Fibroblast of the conjunctiva (primary cell): ENCODE results near the gene ACBD4.

Experiments
- DNase-seq: peaks from one replicate; pipeline ENCODE4 v3.0.0-alpha.2; 2010; ENCODE audit warnings: low read depth

ACBD4 gene

DNA sequence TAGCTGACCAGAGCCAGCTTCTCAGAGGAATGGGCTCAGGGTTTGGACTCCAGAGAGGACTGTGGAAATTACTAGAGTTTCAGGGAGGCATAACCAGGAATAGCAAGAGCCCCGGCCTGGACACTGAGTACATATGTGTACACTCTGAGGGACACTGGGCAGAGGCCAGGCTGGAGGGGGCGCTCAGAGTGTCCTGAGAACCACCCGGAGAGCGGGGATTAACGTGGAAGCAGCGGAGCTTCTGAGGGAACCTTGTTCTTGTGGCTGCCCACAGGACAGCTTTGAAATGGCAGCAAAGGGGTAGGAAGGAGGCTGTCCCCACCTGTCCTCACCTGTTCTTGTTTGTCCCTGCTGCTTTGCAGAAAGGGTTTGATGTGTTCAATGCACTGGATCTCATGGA lies 31.0 kb upstream of the ACBD4 start:
- DNase-seq = no peak

DNA sequence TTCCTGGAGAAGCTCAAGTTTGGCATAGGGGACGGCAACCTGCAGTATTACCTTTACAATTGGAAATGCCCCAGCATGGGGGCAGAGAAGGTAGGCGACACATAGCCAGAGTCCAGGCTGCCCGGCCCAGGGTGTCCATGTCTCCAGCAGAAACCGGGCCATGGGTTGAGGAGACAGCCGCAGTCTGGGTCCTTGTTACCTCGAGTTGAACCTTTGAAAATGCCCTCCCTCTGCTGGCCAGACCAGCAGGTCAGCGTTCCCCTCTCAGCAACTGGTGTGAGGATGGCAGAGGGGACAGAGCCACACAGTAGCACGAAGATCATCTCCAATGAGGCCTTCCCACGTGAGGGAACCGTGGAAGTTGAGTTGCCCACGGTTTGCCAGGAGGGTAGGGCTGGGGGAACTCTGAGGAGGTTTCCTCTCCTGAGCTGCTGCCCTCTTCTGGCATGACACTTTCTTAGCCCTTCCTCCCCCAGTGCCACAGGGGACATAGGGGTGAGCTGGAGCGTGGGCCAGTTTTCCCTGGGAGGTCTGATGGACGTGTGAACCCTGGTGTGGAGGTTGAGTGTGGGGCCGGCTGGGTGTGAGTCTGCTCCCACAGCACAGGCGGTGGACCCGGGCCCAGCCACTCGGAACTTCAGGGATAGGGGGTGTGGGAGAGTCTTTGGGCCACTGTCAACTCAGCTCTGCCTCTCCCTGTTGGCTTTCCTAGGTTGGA lies 30.4 kb upstream of the ACBD4 start:
- no peak for DNase-seq

DNA sequence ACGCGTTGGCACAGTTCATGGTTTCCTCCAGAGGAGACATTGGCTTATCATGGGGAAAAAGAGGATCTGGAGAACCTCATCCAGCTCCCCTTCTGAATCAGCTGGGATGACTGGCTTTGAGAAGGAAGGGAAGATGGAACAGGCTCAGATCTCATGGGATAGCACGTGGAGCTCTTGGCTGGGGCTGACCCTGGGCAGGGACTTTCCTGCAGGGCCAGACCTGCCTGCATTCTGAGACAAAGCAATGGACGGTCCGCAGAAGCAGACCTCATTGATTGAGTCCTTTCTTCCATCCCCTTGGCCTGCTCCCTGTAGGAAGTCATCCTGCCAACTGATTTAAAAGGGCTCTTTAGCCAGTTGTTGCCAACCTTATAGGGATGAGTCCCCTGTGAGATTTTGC lies 29.4 kb upstream of the ACBD4 start:
- DNase-seq = no peak

DNA sequence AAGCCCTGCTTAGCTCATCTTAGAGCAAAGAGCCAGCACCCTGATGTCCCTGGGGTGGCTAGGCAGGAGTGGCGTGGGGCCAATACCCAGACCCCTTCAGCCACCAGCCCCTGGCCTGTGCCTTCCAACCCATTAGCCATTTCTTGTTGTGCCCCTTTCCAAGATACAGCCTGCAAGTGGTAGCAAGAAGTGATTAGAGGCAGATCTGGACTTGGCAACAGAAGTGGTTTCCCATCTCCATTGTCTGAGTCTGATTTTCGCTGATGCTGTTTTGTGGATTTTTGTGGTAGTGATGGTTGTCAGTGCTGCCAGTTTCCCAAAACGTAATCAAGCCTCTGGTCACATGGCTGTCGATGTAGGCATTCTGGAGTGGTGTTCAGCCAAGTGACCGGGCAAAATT lies 28.9 kb upstream of the ACBD4 start:
- no peak for DNase-seq

DNA sequence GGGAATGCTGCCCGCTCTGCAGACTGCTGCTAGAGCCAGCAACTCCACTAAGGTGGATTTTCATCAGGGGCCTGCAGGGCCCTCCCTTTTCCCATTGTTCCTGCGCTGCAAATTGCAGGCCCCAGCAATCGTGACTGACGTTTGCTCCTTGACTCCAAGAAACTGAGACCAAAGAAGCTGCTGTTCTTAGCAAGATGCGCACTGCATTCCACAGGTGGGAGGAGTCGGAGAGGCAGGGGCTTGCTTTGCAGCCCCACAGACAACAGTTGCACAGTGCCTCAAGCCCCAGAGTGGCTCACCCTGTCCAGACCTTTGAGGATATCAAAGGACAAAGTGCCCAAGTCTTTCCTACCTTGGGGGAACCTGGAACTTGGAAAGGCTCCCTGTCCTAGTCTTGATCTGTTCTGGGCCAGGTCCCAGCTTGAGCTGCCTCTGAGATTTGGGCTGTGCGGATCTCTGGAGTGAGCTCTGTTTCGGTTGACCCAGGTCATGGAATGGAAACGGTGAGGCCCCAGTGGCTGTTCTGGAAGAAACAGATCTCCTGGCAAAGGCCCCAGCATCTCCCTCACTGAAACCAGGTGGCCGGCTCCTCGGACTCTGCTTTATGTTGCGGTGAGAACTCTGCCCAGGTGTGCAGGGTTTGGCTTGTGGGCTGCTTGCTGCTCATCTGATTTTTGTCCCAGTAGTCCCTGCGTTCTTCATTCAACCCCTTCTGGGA lies 28.0 kb upstream of the ACBD4 start:
- DNase-seq = no peak

DNA sequence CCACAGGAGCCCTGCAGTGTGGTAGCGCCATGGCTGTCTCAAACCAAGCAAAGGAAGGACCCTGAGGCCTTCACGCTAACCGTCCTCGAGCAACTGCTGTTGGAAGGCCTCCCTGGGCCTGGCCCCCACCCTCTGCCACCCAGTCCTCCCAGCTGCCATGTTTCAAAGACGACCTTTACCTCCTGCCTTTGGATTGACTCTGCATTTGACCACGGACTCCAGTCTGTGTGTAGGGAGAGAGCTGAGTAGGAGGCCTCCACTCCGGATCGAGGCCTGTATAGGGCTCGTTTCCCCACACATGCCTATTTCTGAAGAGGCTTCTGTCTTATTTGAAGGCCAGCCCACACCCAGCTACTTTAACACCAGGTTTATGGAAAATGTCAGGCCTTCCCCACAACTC lies 27.4 kb upstream of the ACBD4 start:
- DNase-seq = no peak

DNA sequence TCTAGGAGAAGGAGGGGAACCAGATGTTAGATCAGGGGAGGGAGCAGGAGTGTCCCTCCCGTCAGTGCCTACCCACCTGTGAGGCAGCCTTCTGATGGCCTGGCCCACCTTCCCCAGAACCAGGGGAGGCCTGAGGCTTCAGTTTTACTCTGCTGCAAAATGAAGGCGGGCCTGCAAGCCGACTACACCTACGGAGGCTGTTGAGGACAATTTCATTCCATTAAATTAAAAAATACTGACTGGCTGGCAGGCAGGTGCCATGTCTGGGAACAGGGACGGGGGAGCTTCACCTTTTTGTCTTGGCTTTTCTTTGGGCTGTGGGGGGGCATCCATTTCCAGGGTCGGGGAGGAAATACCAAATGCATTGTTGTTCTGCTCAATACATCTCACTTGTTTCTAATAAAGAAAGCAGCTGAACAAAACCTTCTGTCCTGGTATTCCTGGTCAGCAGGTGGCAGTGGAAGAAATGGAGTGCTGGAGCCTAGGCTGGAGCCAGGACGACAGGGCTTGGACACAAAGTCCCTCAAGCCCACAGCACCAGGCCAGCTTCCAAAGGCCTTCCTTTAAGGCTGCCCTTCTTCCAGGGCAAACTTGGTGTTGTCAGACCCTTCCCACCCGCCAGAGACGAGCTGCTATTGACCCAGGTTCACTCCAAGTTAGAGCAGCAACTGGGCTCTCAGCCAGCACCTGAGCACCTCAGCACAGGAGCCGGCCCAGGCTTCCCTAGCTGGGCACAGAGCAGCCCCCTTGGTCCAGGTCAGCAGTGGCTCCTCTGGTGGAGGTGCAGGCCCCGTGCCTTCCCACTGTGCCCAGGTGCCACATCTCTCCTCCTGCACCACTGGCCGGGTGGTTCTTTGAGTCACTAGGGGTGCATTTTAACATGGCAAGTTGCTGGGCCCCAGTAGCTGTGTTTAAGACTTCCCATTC lies 26.6 kb upstream of the ACBD4 start:
- DNase-seq = no peak

DNA sequence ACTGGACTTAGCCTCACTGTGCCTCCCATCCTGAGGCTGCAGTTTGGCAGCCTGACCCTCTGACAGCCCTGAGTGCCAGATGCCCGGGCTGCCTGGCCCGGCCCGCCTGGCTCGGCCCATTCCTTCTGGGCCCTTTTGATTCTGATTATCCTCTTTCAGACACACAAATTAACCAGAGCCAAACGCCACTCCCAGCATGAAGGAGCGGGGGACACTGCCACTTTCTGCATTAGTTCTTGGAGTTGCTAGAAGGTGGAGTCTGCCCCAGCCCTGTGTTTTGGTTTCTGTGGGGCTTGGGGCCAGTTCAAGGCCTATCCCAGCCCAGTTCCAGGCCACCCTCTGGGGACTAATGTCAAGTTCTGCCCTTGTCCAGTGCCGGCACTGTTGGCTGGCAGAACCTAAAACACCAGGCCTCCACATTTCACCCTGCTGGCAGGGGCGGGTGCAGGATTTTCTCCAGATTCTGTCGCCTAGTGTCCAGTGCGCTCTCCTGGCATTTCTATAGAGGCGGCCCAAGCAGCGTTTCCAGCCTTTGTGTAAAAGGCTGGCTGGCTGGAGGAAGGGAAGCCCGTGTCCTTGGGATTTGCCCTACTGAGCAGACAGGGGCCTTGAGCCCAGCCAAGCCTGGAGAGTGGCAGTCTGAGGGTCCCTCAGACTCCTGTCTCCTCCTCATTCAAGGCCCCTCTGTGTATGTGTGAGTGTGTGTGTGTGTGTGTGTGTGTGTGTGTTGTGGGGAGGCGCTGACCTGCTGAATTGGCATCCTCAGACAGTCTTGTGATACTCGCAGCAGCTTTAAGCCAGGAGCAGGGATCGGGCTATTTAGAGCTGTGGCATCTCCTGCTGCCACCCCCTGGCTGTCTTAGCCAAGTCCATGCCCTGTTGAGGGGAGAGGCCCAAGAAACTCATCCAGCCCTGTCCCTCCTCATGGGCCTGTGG lies 24.5 kb upstream of the ACBD4 start:
- DNase-seq = no peak

DNA sequence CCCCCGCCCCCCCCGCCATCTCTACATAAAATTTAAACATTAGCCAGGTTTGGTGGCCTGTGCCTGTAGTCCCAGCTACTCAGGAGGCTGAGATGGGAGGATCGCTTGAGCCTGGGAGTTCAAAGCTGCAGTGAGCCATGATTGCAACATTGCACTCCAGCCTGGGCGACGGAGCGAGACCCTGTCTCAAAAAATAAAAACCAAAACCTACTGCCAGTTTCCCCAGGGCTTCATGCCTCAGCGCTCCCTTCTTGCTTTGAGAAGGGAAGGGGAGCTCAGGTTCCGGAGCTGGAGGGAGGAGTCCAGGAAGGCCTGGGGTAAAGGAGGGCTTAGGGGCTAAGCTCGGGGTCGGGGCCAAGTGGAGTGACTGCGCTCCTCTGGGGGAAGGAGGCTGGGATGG lies 23.6 kb upstream of the ACBD4 start:
- DNase-seq = no peak

DNA sequence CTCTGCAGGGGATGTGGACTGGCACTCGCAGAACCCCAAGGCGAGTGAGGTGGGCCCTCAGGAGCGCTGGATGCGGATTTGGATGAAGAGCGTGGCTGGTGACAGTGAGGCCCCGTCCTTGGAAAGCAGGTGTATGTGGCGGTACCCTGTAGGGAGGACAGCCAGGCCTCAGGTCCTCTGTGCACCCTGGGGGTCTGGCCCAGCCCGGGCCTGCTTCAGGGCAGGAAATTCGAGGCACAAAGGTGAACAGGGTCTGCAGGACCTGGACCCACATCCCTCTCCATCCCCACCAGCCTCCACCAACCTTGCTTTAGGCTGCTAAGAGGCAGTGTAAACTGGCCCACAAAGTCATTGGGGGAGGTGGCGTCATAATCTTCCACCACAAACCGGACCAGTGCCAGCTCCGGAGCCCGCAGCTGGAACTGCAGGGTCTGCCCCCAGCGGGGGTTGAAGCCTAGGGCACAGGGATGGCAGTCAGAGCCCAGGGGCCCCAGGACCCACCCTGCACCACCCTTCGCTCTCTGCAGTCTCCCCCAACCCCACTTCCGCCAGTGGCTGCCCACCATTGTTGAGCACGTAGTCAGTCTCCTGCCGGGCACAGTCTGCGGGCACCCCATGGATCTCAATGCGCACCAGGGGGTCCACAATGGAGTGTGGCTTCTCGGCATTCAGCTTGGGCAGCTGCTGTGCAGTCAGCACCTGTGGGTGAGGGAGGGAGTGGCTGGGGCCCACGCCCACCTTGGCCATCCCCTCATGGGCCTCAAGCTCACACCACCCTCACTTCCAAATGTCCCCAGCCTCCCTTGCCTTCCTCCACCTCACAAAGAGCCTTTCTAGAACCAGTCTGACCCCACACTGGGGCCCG lies 22.7 kb upstream of the ACBD4 start:
- no peak for DNase-seq

DNA sequence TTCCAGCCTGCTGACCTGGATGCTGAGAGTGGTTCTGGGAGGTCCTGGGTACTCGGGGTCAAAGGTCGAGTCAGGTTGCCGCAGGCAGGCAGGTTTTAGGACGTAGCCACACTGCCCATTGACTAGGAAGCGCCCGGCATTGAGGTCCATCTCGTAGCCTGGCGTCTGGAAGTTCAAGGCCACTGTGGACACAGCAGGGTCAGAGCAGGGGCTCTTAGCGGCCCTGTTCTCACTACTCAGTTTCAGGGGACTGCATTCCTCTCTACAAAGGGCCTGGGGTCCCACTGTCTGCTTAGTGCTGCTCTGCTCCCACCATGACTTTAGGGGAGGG lies 22.1 kb upstream of the ACBD4 start:
- no peak for DNase-seq

DNA sequence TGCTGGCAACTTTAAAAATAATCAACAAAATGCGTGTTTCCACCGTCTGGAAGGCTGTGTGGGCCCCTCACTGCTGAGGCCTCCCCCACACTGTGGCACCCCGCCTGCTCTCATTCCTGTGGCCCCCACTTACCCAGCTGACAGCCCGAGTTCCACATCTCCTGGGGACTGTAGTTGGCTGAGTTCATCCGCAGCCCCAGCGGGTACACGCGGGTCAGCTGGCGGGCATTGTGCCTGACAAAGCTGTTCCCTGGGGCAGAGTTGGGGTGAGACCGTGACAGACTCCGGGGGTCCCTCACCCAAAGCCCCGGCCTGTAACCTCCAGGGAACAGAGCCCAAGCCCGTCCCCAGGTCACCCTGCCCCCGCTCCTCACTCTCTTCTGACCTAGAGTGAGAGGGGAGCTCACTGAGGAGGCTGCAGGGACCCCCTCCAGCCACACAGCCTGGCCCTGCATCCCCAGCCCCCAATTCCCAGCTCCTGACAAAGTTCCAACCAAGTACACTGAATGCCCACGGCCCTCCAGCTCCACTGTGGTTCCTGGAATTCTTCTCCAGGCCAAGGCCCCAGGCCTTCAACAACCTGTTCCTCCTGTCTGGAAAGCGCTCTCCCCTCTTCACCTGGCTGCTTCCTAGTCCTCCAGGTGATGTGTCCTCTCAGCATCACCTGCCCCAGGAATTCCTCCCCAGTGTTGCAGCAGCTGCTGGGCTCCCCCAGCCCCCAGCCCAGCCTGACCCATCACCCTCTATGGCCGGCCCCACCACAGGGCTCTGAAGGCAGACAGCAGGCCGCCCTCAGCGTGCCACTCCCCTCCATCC lies 21.2 kb upstream of the ACBD4 start:
- DNase-seq = no peak

DNA sequence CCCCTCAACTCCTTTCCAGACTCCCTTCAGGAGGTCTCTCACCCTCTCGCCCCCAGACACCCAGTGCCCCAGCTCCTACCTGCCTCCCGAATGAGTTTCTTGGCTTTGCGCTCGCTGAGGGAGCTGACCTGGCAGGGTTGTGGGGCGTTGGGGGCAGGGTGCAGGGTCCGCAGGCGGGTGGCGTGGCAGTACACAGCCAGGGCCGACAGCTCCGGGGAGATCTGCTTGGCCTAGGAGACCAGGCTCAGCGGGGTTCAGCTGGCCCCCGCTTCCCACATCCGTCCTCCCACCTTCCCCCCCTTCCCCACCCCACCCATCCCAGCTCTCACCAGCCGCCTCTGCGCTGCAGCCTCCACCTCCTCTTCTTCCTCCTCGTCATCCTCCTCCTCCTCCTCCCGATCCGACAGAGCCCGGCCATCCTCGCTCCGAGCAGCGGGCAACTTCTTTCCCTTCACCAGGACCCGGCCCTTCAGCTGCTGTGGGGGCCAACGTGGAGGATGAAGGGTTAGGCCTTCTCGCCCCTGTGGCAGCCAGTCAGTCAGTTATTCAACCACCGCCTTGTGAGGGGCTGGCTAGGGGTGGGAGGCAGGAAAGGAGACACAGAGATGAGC lies 20.4 kb upstream of the ACBD4 start:
- DNase-seq = no peak

DNA sequence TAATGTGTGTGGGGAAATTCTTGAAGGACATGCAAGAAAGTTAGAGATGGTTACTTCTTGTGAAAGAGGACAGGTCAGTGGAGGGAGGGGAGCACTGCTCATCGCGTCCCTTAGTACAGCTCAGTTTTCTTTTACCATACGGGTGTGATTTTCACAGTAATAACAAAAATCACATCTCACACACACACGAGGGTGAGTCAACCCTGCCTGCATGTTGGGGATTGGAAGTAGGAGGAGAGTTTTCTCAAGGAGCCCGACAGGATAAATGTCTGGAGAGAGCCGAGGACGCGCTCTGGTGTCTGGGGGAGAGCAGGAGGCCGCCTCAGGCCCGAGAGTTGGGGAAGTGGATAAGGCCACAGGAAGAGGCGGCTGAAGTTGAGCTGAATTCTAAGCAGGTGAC lies 19.6 kb upstream of the ACBD4 start:
- DNase-seq = no peak

DNA sequence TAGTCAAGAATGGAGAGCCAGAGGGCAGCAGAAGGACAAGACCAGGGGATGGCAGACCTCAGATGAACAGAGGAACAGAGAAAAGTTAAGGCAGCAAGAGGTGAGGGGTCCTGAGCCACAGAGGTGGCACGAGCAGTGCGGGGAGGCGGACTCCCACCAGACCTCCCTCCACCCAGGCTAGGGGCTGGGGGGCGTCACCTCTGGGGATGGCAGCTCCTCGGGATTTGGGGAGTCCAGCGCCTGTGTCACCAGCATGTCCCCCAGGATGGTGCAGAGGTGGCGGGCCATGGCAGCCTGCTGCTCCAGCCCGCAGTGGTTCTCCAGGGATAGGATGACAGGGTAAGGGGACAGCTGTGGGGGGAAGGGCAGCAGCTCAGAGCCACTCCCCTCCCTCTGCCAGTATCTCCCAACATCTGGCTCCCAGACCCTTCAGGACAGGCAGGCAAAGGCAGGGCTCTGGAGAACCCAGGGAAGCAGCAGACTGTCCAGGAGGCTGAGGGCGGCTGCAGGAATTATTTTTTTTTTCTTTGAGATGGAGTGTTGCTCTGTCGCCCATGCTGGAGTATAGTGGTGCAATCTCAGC lies 19.0 kb upstream of the ACBD4 start:
- no peak for DNase-seq

DNA sequence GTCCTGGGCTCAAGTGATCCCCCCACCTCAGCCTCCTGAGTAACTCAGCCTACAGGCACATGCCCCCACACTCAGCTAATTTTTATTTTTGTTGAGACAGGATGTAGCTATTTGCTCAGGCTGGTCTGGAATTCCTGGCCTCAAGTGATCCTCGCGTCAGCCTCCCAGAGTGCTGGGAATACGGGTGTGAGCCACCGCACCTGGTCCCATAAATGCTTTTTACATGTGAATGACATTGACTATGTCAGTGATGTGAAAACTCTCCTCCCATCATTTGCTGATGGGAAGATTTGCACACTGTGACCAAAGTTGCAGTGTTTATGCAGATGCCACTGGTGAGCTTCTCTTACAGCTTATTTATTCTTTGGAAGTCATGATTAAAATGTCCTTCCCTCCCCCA lies 18.2 kb upstream of the ACBD4 start:
- no peak for DNase-seq

DNA sequence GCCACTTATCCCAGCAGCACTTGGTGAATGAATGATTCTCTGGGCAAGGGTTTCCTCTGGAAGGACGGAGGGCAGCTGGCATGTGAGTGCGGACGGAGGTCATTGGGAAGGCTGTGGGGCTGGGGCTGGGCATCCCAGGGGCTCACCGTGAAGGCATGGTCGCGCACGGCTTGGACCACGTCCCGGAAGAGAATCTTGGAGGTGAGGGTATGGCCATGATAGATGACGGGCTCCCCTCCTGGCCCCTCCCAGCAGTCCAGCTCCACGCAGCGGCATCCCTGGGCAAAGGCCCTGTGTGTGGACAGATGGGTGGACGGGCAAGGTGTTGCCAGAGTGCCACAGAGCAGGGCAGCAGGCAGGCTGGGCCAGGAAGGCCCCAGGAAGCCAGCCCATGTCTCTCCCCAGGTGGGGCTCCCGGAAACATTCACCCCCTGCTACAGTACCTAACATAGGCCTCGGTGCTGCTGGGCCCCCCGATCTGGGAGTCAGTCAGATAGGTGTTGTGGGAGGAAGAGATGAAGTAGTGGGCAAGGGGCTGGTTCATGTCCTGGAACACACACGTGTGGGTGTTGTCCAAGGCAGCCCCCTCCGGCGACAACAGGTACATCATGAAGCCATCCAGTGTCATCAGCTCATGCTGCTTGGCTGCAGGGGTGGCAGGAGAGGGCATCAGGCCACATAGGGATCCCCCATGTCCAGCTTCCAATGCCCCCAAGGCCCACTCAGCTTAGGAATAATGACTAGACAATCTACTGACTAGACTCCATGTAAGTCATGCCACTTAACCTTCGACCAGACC lies 17.4 kb upstream of the ACBD4 start:
- no peak for DNase-seq

DNA sequence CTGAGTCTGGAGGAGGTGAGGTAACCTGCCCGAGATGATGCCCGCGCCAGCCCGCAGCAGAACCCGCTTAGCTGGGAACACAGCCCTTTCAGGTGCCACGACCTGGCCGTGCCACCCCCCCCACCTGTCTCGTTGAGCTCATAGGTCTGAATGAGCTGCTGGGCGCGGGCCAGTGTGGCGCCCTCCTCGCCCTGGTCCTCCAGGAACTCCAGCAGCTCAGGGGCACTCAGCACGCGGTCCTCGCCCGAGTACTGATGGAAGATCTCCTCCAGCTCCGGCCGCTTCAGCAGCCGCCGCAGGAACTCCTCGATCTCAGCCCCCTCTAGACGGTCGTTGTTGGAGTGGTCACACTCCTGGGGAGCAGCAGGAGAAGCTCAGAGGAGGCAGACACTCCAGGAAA lies 16.8 kb upstream of the ACBD4 start:
- no peak for DNase-seq
